ENCODE data around the gene LAMC3. TPM values are rescaled to one million over a fixed set of nuclear protein-coding genes. Genes with fewer than 3 reads are reported as not detected.

The LAMC3 gene
- total and polyA plus RNA-seq, 2 experiments from 2014 or later = not detected

DNA sequence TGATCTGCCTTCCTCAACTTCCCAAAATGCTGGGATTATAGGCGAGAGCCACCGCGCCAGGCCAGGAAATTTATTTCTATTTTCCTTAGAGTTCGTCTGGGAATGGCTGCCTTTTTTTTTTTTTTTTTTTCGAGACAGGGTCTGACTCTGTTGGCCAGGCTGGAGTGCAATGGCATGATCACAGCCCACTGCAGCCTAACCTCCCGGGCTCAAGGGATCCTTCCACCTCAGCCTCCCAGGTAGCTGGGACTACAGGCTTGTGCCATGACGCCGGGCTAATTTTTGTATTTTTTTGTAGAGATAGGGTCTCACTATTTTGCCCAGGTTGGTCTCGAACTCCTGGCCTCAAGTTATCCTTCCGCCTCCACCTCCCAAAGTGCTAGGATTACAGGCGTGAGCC is 888 bp upstream of the LAMC3 start:
- Histone ChIP-seq H4K20me1 (ENCODE audit: insufficient read depth) (no peaks in the 10 kb centered on the region), H3K27ac (no peak overlapping the region), H3K4me1 (ENCODE audit: insufficient read depth) (no peaks in the 10 kb centered on the region), H3K36me3 (ENCODE audit: low read depth) (no peaks in the 10 kb centered on the region), H3K4me2 (ENCODE audit: unreplicated experiment) (no peak overlapping the region), H3K9ac (no peak overlapping the region), H3K9me3 (ENCODE audit: low read depth) (no peaks in the 10 kb centered on the region), H2AFZ (no peak overlapping the region; the same call in 1 of the 2 replicates), H3K27me3 (replicated peaks; ENCODE audit: insufficient read depth) (peaks cover 46% of the 10 kb centered on the region), H3K79me2 (ENCODE audit: insufficient read depth) (no peaks in the 10 kb centered on the region), H3K9me2 (ENCODE audit: insufficient read depth) (no peaks in the 10 kb centered on the region), H3K4me3 (no peak overlapping the region), H3F3A (ENCODE audit: insufficient read depth) (no peaks in the 10 kb centered on the region)
- in situ Hi-C loops (cut with MboI) = no loop called here
- DNase-seq = no peak
- WGBS, 2 experiments (ENCODE audit: low coverage in 1 of 2, low lambda C conversion rate in 2 of 2, missing lambda C conversion rate in 2 of 2) = 91 to 96% methylated on average over 10 to 11 of the region's 11 CpGs
- TF ChIP-seq EZH2phosphoT487 (IDR thresholded peaks at IDR 0.05; ENCODE audit: insufficient read depth, low read depth) = no peak
- TF ChIP-seq EZH2 (IDR thresholded peaks at IDR 0.05; ENCODE audit: insufficient read depth, poor library complexity, severe bottlenecking) = no peak

DNA sequence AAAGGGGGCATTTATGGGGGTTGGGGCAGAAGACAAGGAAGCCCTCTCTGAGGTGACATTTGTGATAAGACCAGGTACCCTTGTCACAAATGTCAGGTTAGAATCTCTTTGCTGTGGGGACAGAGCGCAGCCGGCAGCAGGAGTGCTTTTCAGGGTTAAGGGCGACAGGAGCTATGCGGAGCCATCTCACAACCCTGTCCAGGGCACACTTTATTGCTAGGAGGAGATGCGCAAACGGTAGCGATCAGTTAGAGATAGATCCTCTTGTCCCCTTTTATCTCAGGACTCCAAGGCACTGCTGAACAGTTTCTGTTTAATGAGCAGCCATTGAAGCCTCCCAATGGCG is 438 bp upstream of the LAMC3 start:
- DNase-seq = no peak
- Histone ChIP-seq H3K79me2 (ENCODE audit: insufficient read depth) (no peaks in the 10 kb centered on the region), H3K4me1 (ENCODE audit: insufficient read depth) (no peaks in the 10 kb centered on the region), H3K36me3 (ENCODE audit: low read depth) (no peaks in the 10 kb centered on the region), H3F3A (ENCODE audit: insufficient read depth) (no peaks in the 10 kb centered on the region), H3K27ac (no peak overlapping the region), H3K9ac (no peak overlapping the region), H3K4me3 (peak overlapping the region; percentile 54), H3K9me2 (ENCODE audit: insufficient read depth) (no peaks in the 10 kb centered on the region), H4K20me1 (ENCODE audit: insufficient read depth) (no peaks in the 10 kb centered on the region), H3K27me3 (replicated peaks; ENCODE audit: insufficient read depth) (peaks cover 46% of the 10 kb centered on the region), H2AFZ (peak overlapping the region; percentile 68), H3K9me3 (ENCODE audit: low read depth) (no peaks in the 10 kb centered on the region), H3K4me2 (ENCODE audit: unreplicated experiment) (peak overlapping the region; percentile 55)
- 11 to 19% methylated on average over 8 of the region's 8 CpGs for WGBS, 2 experiments (ENCODE audit: low coverage in 1 of 2, low lambda C conversion rate in 2 of 2, missing lambda C conversion rate in 2 of 2)
- in situ Hi-C loops (cut with MboI) = no loop called here
- TF ChIP-seq EZH2phosphoT487 (IDR thresholded peaks at IDR 0.05; ENCODE audit: insufficient read depth, low read depth) (no peak), EZH2 (IDR thresholded peaks at IDR 0.05; ENCODE audit: insufficient read depth, poor library complexity, severe bottlenecking) (no peak)

DNA sequence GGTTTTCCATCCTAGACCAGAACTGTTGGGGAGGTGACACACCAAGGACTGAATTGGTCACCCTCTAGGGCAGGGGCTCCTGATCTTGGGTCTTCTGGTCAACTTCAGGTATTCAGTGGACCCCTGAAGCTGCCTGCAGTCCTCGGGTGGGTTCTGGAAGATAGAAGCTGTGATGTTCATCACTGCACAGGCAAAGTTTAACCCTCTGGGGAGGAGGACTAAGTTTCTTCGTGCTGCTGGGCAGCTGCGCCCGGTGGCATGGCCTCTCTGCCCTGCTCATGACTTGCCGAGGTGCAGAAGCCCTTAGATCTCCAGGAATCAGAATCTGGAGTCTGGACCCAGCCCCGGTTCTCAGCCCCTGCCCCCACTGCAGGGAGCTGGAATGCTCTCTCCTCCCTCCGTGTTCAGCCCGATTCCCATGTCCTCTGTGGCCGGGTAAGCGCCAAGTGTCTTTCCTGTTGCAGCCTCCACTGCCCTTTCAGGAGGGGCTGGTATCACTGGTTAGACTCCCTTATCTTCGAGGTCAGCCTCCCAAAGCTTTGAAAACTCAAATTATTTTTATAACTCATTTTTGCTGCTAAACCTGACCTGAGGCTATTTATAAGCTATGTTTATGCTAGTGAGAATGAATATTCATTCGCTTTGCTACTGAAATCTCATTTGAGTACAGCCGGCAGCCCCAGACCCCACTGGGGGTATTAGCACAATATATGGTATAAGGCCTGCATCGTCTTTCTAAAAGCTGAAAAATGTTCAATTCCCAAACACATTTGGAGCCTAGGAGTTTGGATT is 1.7 kb downstream of the LAMC3 start:
- H3K79me2 ChIP-seq (ENCODE audit: insufficient read depth) = no peaks in the 10 kb centered on the region
- H3K27ac ChIP-seq = no peak overlapping the region
- no peaks in the 10 kb centered on the region for H3K9me2 ChIP-seq (ENCODE audit: insufficient read depth)
- no peak overlapping the region for H2AFZ ChIP-seq
- H3K27me3 ChIP-seq (replicated peaks; ENCODE audit: insufficient read depth) = peaks cover 51% of the 10 kb centered on the region
- no peak for TF ChIP-seq EZH2 (IDR thresholded peaks at IDR 0.05; ENCODE audit: insufficient read depth, poor library complexity, severe bottlenecking)
- TF ChIP-seq EZH2phosphoT487 (IDR thresholded peaks at IDR 0.05; ENCODE audit: insufficient read depth, low read depth) = no peak
- WGBS, 2 experiments (ENCODE audit: low coverage in 1 of 2, low lambda C conversion rate in 2 of 2, missing lambda C conversion rate in 2 of 2) = 28 to 30% methylated on average over 12 to 14 of the region's 14 CpGs
- H3F3A ChIP-seq (ENCODE audit: insufficient read depth) = no peaks in the 10 kb centered on the region
- H3K4me2 ChIP-seq (ENCODE audit: unreplicated experiment) = no peak overlapping the region
- no peaks in the 10 kb centered on the region for H3K36me3 ChIP-seq (ENCODE audit: low read depth)
- H3K4me1 ChIP-seq (ENCODE audit: insufficient read depth) = no peaks in the 10 kb centered on the region
- no peak for DNase-seq
- no peaks in the 10 kb centered on the region for H3K9me3 ChIP-seq (ENCODE audit: low read depth)
- no peaks in the 10 kb centered on the region for H4K20me1 ChIP-seq (ENCODE audit: insufficient read depth)
- in situ Hi-C loops (cut with MboI) = no loop called here
- no peak overlapping the region for H3K4me3 ChIP-seq
- no peak overlapping the region for H3K9ac ChIP-seq

DNA sequence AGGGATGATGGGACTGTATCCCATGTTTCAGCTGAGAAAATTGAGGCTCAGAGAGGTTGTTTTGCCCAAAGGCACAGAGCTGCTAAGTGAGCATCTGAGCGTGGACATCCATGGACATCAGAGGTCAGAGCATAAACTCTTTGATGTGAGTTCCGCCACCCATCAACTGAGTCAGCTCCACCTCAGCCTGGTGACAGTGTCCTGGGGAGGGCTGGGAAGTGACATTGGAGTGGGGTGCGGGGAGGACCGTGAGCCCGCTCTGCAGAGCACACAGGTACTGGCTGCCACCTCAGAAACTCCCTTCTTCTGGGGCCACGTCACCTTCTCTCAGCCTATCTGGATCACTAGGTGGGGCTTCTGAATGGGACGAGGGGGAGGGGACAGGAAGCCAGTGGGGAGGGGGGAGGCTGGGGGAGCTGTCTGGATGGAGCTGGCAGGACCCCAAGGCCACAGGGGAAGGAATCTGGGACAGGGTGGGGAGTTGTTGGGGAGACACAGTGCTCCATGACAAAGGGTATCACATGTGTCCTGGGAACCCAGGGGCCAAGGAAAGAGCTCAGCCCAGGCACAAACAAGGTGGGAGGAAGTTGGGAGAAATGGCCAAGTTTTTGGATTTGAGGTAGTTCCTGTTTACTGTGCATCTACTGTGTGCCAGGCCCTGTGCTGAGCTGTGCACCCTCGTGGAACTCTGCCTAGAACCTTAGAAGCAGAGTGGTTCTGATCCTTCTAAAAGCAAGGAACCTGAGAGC is 2.5 kb downstream of the LAMC3 start:
- Histone ChIP-seq H3K9ac (no peak overlapping the region), H3K4me1 (ENCODE audit: insufficient read depth) (no peaks in the 10 kb centered on the region), H3K27ac (no peak overlapping the region), H3K4me2 (ENCODE audit: unreplicated experiment) (no peak overlapping the region), H3K27me3 (replicated peaks; ENCODE audit: insufficient read depth) (peaks cover 56% of the 10 kb centered on the region), H4K20me1 (ENCODE audit: insufficient read depth) (no peaks in the 10 kb centered on the region), H3K36me3 (ENCODE audit: low read depth) (no peaks in the 10 kb centered on the region), H3K4me3 (no peak overlapping the region), H2AFZ (no peak overlapping the region), H3F3A (ENCODE audit: insufficient read depth) (no peaks in the 10 kb centered on the region), H3K9me3 (ENCODE audit: low read depth) (no peaks in the 10 kb centered on the region), H3K9me2 (ENCODE audit: insufficient read depth) (no peaks in the 10 kb centered on the region), H3K79me2 (ENCODE audit: insufficient read depth) (no peaks in the 10 kb centered on the region)
- no peak for DNase-seq
- 68 to 81% methylated on average over 6 to 8 of the region's 8 CpGs for WGBS, 2 experiments (ENCODE audit: low coverage in 1 of 2, low lambda C conversion rate in 2 of 2, missing lambda C conversion rate in 2 of 2)
- no peak for TF ChIP-seq EZH2phosphoT487 (IDR thresholded peaks at IDR 0.05; ENCODE audit: insufficient read depth, low read depth)
- in situ Hi-C loops (cut with MboI) = no loop called here
